LNCAP (cell line): ENCODE data around the gene ATAD3A.

Experiments used
- CTCF ChIP-seq: fragments of 450-650 bp; IDR thresholded peaks from 2 replicates; pipeline ENCODE4 v1.5.1; 2017; ENCODE audit warnings: mild to moderate bottlenecking

Gene ATAD3A

GRCh38 chr1:1535201-1536018 is 23.4 kb downstream of the ATAD3A start:
- no peak for TF ChIP-seq CTCF

- TF ChIP-seq CTCF, result no peak
Observed at GRCh38 chr1:1536019-1536937, 24.3 kb downstream of the ATAD3A start.

- no peak for TF ChIP-seq CTCF
Observed at GRCh38 chr1:1536938-1537546, 25.1 kb downstream of the ATAD3A start.

GRCh38 chr1:1537626-1538250 is 25.8 kb downstream of the ATAD3A start:
- no peak for TF ChIP-seq CTCF

- no peak for TF ChIP-seq CTCF
Observed at GRCh38 chr1:1538334-1538733, 26.4 kb downstream of the ATAD3A start.

- no peak for TF ChIP-seq CTCF
Observed at GRCh38 chr1:1538989-1539309, 27.0 kb downstream of the ATAD3A start.
